Mesenteric fat pad (tissue), 1 donor: ENCODE data around the gene MUC6. TPM values are rescaled to one million over a fixed set of nuclear protein-coding genes. Genes with fewer than 3 reads are reported as not detected.

Experiments
- DNase-seq: peaks from one replicate; pipeline ENCODE4 v3.0.0-alpha.2; 2020; ENCODE audit warnings: low spot score
- total RNA-seq: library from RNA; stranded (reverse); fragmentation: NEBNext Ultra II Directional; extraction: Animal tissue kit (Norgen Biotek cat#: 25700); gene quantifications from one replicate; pipeline ENCODE4 v1.2.1, GENCODE V29; 2021
- donor health status: DM: yes; HTN: yes; CAD: no.

Gene MUC6
- total RNA-seq, 1 donor from 2014 or later, result not detected

DNA sequence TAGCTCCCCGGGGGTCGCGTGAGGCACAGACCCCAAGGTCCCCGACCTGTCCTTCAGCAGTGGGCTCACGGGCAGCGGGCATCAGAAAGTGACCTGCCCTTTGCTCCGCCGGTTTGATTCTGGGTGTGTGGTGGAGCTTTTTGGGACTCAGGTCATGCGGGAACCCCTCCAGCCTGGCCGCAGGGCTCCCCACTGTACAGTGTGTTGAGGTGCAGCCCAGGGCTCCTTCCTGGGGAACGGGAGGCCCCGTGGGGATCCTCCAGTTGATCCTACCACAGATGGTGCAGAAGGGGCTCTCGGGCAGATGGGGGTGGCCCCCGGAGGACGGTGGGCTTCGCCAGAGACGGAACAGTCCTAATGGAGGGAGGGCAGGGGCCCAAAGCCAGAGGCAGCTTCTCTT, 24.2 kb downstream of the MUC6 start:
- no peak for DNase-seq

DNA sequence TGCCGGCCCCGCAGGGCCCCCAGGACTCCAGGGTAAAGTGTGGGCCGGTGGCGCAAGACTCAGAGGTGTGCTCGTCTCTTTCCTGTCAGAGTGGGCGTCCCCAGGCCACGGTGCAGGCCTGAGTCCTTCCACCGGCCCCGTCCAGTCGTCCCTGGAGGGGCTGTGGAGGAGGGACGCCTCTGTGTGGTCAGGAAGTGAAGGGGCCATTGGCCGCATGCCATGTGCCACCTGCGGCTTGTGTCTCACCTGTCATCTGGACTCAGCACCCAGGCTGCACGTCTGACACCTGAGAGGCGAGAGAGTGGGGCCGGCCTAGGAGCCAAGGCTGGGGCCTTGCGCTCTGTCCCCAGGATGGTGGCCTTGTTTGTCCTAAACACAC, 25.2 kb downstream of the MUC6 start:
- no peak for DNase-seq

- DNase-seq, result no peak
Measured at GRCh38 chr11:1010551-1011319, 25.8 kb downstream of the MUC6 start.

DNA sequence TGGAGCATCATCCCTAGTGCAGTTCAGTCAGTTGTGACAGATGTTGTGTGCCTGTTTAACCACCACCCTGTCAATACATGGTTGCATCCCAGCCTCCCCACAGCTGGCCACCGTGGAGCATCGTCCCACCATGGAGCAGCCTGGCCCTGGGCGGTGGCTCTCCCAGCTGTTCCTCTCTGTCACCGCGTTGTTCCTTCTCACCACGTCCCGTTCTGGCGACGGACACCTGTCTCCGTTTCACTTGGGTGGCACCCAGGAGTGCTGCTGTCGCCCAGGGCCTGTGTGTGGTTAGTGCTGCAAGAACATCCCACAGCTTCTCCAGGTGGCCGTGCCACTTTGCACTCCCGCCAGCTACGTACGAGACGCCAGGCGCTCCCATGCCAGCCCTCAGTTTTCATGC, 26.5 kb downstream of the MUC6 start:
- DNase-seq, result no peak

- no peak for DNase-seq
Measured at GRCh38 chr11:1009371-1009770, 27.1 kb downstream of the MUC6 start.

- DNase-seq, result no peak
Measured at GRCh38 chr11:1008803-1009145, 27.7 kb downstream of the MUC6 start.

DNA sequence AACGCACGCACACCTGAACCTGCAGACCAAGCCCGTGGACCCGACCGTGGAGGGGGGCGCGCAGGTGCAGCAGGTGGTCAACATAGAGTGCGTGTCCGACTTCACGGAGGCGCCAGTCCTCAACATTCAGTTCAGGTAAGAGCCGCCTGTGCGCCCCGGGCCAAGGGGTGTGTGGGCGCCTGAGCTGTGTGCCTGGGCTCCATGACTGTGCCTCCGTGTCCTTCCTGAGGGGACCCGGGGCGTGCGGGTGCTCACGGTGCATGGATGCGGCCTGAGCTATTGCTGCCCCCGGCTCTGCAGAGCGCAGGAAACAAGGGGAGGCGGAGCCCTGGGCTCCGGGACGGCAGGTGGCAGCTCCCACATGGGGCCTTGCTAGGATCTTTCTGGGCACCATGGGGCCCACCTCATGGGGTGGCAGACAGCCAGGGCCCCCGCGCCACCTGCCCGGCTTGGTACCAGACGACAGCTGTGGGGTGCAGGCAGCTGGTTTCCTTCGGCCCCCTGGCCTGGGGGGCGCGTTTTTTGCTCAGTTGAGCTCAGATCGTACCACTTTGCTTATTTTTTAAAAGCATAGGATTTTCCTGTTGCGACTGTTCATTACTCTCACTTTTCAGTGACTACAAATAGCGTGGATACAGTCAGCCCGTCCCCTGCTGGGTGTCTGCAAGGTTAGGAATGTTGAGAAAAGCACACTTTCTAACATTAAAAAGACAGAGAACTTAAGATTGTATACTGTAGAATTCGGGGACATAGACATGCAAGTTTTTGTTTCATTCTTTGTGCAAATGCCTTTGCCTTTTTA, 28.3 kb downstream of the MUC6 start:
- DNase-seq, result no peak

- no peak for DNase-seq
Measured at GRCh38 chr11:1007279-1007678, 29.2 kb downstream of the MUC6 start.

- DNase-seq, result no peak
Measured at GRCh38 chr11:1006762-1007161, 29.8 kb downstream of the MUC6 start.

DNA sequence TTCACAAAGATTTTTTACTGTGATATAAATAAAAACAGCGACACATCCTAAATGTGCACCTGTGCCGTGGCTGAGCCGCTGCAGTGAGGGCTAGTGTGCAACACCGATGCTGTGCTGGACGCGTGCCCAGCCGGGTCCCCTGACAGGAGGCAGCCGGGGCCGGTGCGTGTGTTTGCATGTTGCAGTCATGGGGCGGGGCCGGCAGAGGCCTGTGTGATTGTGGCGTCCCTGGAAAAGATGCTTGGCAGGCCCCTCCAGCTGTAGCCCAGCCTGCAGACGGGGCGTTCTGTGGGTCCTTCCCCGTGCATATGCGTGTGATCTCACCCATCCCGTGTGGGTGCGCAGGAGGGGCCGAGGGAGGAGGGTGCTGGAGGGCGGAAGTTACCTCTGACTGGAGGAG, 30.6 kb downstream of the MUC6 start:
- DNase-seq, result no peak

GRCh38 chr11:1003159-1003558, 33.4 kb downstream of the MUC6 start:
- DNase-seq, result no peak

- DNase-seq, result no peak
Measured at GRCh38 chr11:1002406-1002984, 34.0 kb downstream of the MUC6 start.

- no peak for DNase-seq
Measured at GRCh38 chr11:1001617-1002405, 34.7 kb downstream of the MUC6 start.

- DNase-seq, result no peak
Measured at GRCh38 chr11:1000357-1001278, 35.9 kb downstream of the MUC6 start.

DNA sequence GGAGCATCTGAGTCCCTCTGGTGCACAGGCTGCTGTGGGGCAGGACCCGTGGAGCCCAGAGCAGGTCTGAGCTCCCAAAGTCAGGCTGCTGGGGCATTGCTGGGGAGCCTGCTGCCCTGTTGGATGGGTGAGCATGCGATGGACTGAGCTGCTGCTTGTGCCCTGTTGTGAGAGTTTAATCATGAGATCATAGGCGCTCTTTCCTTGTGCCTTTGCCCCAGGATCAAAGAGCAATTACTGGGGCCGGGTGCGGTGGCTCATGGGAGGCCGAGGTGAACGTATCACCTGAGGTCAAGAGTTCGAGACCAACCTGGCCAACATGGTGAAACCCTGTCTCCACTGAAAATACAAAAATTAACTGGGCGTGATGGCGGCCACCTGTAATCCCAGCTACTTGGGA, 37.5 kb downstream of the MUC6 start:
- no peak for DNase-seq

- DNase-seq, result no peak
Measured at GRCh38 chr11:997907-998306, 38.6 kb downstream of the MUC6 start.

DNA sequence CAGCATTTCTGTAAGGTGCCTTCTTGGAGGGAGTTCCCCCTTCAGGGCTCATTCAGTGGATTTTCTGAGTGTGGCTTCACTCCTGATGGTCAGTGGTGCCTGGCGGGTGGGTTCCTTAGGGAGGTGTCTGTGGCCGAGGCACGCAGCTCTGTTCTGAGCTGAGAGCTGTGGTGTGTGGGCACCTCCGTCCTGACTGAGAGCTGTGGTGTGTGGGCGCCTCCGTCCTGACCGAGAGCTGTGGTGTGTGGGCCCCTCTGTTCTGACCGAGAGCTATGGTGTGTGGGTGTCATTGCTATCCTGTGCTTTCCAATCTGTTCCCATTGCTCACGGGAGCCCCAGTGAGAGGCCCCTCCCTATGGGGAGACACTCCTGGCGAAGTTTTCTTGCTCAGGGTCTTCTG, 39.8 kb downstream of the MUC6 start:
- DNase-seq, result no peak

GRCh38 chr11:995752-996420, 40.6 kb downstream of the MUC6 start:
- DNase-seq, result no peak

DNA sequence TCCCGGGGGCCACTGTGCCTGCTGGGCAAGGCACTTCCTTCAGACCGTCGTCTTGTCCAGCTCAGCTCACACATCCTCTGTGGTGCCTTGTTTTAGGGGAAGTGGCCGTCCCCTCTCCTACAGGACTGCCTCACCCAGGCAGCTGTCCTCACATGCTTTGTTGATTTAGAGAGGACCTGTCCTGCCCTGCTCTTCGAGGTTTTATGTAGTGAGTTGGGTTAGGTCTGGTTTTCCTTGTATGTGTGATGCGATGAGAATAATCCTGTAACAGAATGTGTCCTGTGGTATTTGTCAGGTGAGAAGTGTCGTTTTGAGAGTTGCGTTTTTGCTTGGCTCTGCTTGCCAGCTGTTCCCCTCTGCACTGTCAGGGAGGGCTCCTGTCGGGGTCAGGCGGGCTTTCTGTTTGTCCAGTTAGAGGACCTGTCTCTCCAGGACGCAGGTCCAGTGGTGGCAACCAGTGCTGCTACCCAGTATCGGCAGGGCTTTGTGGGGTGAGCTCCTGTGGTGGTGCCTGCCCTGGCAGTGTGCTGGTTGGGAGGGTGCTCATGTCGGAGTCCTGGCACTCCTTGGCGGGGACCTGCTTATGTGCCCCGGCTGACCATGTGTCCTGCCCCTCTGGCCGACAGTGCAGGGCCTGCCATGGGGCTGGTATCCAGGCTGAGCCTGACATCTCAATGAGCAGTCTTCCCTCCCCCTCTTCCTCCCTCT, 41.3 kb downstream of the MUC6 start:
- DNase-seq, result no peak
